Heart left ventricle (tissue), 13 donors: ENCODE data around the gene VGF.

Experiments
- POLR2A ChIP-seq, 2 donors: fragments of 450-650 bp; IDR thresholded peaks; one replicate each; pipeline ENCODE4 v1.6.1; 2017; ENCODE audit warnings: antibody characterized with exemption in 2 of 2, mild to moderate bottlenecking in 2 of 2, moderate library complexity in 2 of 2
- TF ChIP-seq, protein P1 (sequence below), 12 donors: fragments of 200-600 bp; sonication (generic) in 4 of 12; IDR thresholded peaks; one replicate each; pipeline versions ENCODE4 v1.5.0 to v1.8.0; 2018 to 2022; ENCODE audit warnings: antibody characterized with exemption in 12 of 12, mild to moderate bottlenecking in 5 of 12
- donor health status: ischemic (EF 13 %, LVEDD 7.1; RV severe dilation, severe dysfunction).
- donor health status: DM: no; HTN: yes; CAD: no.
- donor health status: DM: no; HTN: no; CAD: no.
- donor health status: ischemic (EF 25% LVEDD 6.9; RV normal size, moderate dysfunction).
- donor health status: ischemic (EF 25% LVEDD 5.7; RV mildly dilated, moderate dysfunction).
- donor health status: ischemic (EF 35%, LVEDD 5.7; RV mildly dilated, moderate dysfunction).
- donor health status: nonischemic (EF 11% LVEDD 7.7; RV severe dilation, severe dysfunction).
- donor health status: DM: yes; HTN: yes; CAD: no.
- donor health status: PGD.
- donor health status: ischemic (EF 29% LVEDD 5.4; RV normal size, mild dysfunction).
- donor health status: nonischemic (EF 23%, LVEDD 6.1; RV moderate dilation, normal function).

DNA sequence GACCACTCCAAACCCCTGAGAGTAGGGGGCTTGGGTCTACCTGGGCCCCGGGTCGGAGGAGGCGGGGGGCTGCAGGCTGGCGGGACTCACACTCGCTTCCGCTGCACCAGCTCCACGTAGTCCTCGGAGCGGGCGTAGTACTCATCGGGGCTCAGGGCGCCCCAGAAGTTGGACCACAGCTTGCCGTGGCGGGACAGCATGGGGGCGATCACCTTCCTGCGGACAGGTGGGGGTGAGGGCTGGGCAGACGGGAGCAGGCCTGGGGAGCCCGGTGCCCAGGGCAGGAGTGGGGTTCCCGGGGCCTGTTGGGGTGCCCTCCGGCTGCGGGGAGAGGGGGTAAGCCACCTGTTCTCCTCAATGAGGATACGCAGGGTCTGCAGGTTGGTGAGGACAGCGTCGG, 46.1 kb upstream of the VGF start:
- TF ChIP-seq, protein P1, sequence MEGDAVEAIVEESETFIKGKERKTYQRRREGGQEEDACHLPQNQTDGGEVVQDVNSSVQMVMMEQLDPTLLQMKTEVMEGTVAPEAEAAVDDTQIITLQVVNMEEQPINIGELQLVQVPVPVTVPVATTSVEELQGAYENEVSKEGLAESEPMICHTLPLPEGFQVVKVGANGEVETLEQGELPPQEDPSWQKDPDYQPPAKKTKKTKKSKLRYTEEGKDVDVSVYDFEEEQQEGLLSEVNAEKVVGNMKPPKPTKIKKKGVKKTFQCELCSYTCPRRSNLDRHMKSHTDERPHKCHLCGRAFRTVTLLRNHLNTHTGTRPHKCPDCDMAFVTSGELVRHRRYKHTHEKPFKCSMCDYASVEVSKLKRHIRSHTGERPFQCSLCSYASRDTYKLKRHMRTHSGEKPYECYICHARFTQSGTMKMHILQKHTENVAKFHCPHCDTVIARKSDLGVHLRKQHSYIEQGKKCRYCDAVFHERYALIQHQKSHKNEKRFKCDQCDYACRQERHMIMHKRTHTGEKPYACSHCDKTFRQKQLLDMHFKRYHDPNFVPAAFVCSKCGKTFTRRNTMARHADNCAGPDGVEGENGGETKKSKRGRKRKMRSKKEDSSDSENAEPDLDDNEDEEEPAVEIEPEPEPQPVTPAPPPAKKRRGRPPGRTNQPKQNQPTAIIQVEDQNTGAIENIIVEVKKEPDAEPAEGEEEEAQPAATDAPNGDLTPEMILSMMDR (IDR thresholded peaks at IDR 0.05), result no peak
- TF ChIP-seq POLR2A (IDR thresholded peaks at IDR 0.05), result no peak
